SU-DHL-6 (cell line): Measurements from ENCODE around the gene GRID1.

Experiments used
- EZH2phosphoT487 ChIP-seq: fragments of 200-600 bp; sonication (generic), shearing (Covaris generic); conservative IDR thresholded peaks from 2 replicates; pipeline ENCODE4 v1.6.1; 2018; ENCODE audit warnings: mild to moderate bottlenecking, antibody characterized with exemption, low read length, moderate library complexity, mixed read lengths
- TF ChIP-seq, protein P1 (sequence below): fragments of 200-600 bp; sonication (generic); IDR thresholded peaks from one replicate; pipeline ENCODE4 v1.5.1; 2017; ENCODE audit warnings: antibody characterized with exemption, mild to moderate bottlenecking, low read length, moderate library complexity; ENCODE audit not compliant: insufficient read depth, poor library complexity, severe bottlenecking

GRCh38 chr10:86283466-86284287 lies 82.9 kb downstream of the GRID1 start:
- TF ChIP-seq, protein P1, sequence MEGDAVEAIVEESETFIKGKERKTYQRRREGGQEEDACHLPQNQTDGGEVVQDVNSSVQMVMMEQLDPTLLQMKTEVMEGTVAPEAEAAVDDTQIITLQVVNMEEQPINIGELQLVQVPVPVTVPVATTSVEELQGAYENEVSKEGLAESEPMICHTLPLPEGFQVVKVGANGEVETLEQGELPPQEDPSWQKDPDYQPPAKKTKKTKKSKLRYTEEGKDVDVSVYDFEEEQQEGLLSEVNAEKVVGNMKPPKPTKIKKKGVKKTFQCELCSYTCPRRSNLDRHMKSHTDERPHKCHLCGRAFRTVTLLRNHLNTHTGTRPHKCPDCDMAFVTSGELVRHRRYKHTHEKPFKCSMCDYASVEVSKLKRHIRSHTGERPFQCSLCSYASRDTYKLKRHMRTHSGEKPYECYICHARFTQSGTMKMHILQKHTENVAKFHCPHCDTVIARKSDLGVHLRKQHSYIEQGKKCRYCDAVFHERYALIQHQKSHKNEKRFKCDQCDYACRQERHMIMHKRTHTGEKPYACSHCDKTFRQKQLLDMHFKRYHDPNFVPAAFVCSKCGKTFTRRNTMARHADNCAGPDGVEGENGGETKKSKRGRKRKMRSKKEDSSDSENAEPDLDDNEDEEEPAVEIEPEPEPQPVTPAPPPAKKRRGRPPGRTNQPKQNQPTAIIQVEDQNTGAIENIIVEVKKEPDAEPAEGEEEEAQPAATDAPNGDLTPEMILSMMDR: no peak
- no peak for TF ChIP-seq EZH2phosphoT487
